Uterus (tissue), 2 donors: ENCODE measurements around the gene ISOC2.

Experiments used
- CTCF ChIP-seq, 4 experiments: fragments of 200-600 bp in 2 of 4; fragments of 450-650 bp in 2 of 4; sonication (generic) in 2 of 4; IDR thresholded peaks; one replicate each; pipeline ENCODE4 v1.5.1; 2016 to 2019; ENCODE audit warnings: antibody characterized with exemption in 4 of 4, mild to moderate bottlenecking in 2 of 4, moderate library complexity in 1 of 4
- POLR2A ChIP-seq, 2 donors: fragments of 450-650 bp; IDR thresholded peaks; one replicate each; pipeline ENCODE4 v1.6.1; 2016; ENCODE audit warnings: antibody characterized with exemption in 2 of 2, mild to moderate bottlenecking in 1 of 2, moderate library complexity in 1 of 2

GRCh38 chr19:55464039-55464661 lies 2.7 kb upstream of the ISOC2 start:
- TF ChIP-seq POLR2A (IDR thresholded peaks at IDR 0.05) = no peak
- TF ChIP-seq CTCF (IDR thresholded peaks at IDR 0.05) = no peak
